Glutamatergic neuron (in vitro differentiated cells): ENCODE data around the gene PRRG1. TPM values are rescaled to one million over a fixed set of nuclear protein-coding genes. Genes with fewer than 3 reads are reported as not detected.

Source experiments
- DNase-seq: peaks from one replicate; pipeline ENCODE4 v3.0.0; 2022
- H3K27ac Mint-ChIP-seq: one replicate; pipeline ENCODE4 v1.8.0; 2020; ENCODE audit warnings: mild to moderate bottlenecking, mixed read lengths, inconsistent platforms; ENCODE audit not compliant: unreplicated experiment
- H3K27me3 Mint-ChIP-seq: one replicate; pipeline ENCODE4 v1.8.0; 2020; ENCODE audit warnings: mild to moderate bottlenecking, moderate library complexity, mixed read lengths, inconsistent platforms; ENCODE audit not compliant: unreplicated experiment
- H3K36me3 Mint-ChIP-seq: one replicate; pipeline ENCODE4 v1.8.0; 2020; ENCODE audit warnings: mild to moderate bottlenecking, mixed read lengths, inconsistent platforms; ENCODE audit not compliant: unreplicated experiment
- H3K4me1 Mint-ChIP-seq: one replicate; pipeline ENCODE4 v1.8.0; 2020; ENCODE audit warnings: mild to moderate bottlenecking, low read depth, mixed read lengths, inconsistent platforms; ENCODE audit not compliant: unreplicated experiment
- H3K4me3 Mint-ChIP-seq: one replicate; pipeline ENCODE4 v1.8.0; 2020; ENCODE audit warnings: mild to moderate bottlenecking, mixed read lengths, inconsistent platforms; ENCODE audit not compliant: unreplicated experiment
- H3K9me3 Mint-ChIP-seq: one replicate; pipeline ENCODE4 v1.8.0; 2020; ENCODE audit warnings: mild to moderate bottlenecking, moderate library complexity, mixed read lengths, inconsistent platforms; ENCODE audit not compliant: unreplicated experiment
- CTCF ChIP-seq: fragments of 200-600 bp; sonication (generic); IDR thresholded peaks from one replicate; pipeline ENCODE4 v1.5.0; 2021; ENCODE audit not compliant: partially characterized antibody, unreplicated experiment
- total RNA-seq: library from RNA; stranded (reverse); fragmentation: NEBNext Ultra II Directional; extraction: Animal tissue kit (Norgen Biotek cat#: 25700); gene quantifications from one replicate; pipeline ENCODE4 v1.2.1, GENCODE V29; 2021; ENCODE audit not compliant: unreplicated experiment

PRRG1 gene
- total RNA-seq, 1 donor from 2014 or later: 4.4 TPM

GRCh38 chrX:37383313-37383712, 34.1 kb downstream of the PRRG1 start:
- Mint-ChIP-seq H3K27ac (no peak overlapping the region), H3K36me3 (no peaks in the 10 kb centered on the region), H3K4me1 (no peaks in the 10 kb centered on the region), H3K9me3 (no peaks in the 10 kb centered on the region), H3K4me3 (no peak overlapping the region), H3K27me3 (no peaks in the 10 kb centered on the region)
- no peak for TF ChIP-seq CTCF
- no peak for DNase-seq

GRCh38 chrX:37388413-37388812, 39.2 kb downstream of the PRRG1 start:
- Mint-ChIP-seq H3K27me3 (no peaks in the 10 kb centered on the region), H3K27ac (no peak overlapping the region), H3K36me3 (peaks cover 6% of the 10 kb centered on the region), H3K4me3 (no peak overlapping the region), H3K4me1 (no peaks in the 10 kb centered on the region), H3K9me3 (no peaks in the 10 kb centered on the region)
- no peak for TF ChIP-seq CTCF
- DNase-seq: no peak

DNA sequence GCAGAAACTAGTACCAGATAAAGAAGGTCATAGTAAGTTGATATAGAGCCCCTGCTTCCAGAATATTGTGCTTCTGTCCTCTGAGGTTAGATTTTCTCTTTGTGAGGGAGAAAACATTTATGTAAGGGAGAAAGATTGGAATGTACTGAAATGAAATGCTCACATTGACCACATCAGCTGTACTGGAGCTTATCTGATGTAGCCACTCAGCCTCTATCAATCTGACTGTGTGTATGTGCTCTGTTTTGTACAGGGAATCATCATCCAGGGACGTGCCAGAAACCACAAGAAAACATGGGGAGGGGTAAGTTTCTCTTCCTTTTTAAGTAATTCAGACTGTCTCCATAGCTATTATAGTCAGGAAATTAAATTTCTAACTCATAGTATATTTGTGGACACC, 56.8 kb downstream of the PRRG1 start:
- no peak overlapping the region for H3K4me3 Mint-ChIP-seq
- H3K27ac Mint-ChIP-seq: no peak overlapping the region
- H3K4me1 Mint-ChIP-seq: peaks cover 5% of the 10 kb centered on the region
- TF ChIP-seq CTCF: no peak
- H3K36me3 Mint-ChIP-seq: no peaks in the 10 kb centered on the region
- no peaks in the 10 kb centered on the region for H3K9me3 Mint-ChIP-seq
- H3K27me3 Mint-ChIP-seq: no peaks in the 10 kb centered on the region
- DNase-seq: no peak

DNA sequence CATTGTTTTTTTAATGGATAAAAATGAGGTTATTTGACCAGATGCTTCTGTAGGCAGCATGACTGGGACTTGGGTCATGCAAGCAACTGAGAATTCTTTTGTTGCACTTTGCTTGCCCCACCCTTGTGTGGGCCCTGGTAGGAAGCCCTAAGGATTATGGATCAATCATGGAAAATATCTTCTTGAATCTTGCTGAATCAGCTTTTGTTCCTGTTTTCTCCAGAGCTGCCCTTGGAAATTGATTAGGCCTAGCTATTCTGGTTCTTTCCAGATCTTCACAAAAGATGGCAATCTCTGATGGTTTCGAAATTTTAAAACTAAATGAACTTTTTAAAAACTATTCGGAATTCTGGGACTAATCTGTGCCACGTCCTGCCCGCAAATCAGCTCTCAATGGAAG, 58.6 kb downstream of the PRRG1 start:
- no peak for TF ChIP-seq CTCF
- Mint-ChIP-seq H3K4me1 (peaks cover 5% of the 10 kb centered on the region), H3K4me3 (no peak overlapping the region), H3K27ac (no peak overlapping the region), H3K36me3 (no peaks in the 10 kb centered on the region), H3K27me3 (no peaks in the 10 kb centered on the region), H3K9me3 (no peaks in the 10 kb centered on the region)
- no peak for DNase-seq

DNA sequence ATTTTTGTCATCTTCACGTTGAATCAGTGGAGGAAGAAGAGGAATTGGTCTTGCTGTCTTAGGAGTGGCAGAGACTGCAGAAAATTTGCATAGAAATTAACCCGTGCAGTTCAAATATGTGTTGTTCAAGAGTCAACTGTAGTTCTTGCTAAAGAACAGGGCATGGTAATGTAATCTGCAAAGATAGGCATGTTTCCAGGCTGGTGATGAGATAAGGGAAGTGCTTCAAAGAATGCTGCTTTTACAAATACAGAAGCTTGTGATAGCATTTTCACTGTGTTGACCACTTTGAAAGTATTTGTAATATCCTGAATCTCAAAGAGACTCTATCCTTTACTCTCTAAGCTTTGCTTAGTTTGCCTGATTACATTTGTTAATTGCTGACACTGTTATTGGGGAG, 60.1 kb downstream of the PRRG1 start:
- no peak for DNase-seq
- Mint-ChIP-seq H3K27ac (no peak overlapping the region), H3K4me1 (peaks cover 5% of the 10 kb centered on the region), H3K9me3 (no peaks in the 10 kb centered on the region), H3K27me3 (no peaks in the 10 kb centered on the region), H3K36me3 (no peaks in the 10 kb centered on the region), H3K4me3 (no peak overlapping the region)
- TF ChIP-seq CTCF: no peak
